ENCODE data around the gene HTR3B.

- TF ChIP-seq, protein P1, sequence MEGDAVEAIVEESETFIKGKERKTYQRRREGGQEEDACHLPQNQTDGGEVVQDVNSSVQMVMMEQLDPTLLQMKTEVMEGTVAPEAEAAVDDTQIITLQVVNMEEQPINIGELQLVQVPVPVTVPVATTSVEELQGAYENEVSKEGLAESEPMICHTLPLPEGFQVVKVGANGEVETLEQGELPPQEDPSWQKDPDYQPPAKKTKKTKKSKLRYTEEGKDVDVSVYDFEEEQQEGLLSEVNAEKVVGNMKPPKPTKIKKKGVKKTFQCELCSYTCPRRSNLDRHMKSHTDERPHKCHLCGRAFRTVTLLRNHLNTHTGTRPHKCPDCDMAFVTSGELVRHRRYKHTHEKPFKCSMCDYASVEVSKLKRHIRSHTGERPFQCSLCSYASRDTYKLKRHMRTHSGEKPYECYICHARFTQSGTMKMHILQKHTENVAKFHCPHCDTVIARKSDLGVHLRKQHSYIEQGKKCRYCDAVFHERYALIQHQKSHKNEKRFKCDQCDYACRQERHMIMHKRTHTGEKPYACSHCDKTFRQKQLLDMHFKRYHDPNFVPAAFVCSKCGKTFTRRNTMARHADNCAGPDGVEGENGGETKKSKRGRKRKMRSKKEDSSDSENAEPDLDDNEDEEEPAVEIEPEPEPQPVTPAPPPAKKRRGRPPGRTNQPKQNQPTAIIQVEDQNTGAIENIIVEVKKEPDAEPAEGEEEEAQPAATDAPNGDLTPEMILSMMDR (IDR thresholded peaks at IDR 0.05; ENCODE audit: poor library complexity): peak; percentile 81
- TF ChIP-seq EZH2 (IDR thresholded peaks at IDR 0.05; ENCODE audit: borderline replicate concordance) (no peak), EZH2phosphoT487 (IDR thresholded peaks at IDR 0.05; ENCODE audit: low read depth, severe bottlenecking, unreplicated experiment) (no peak)
Measured at GRCh38 chr11:113994077-113994954, 89.7 kb downstream of the HTR3B start.

All from hepatocyte (in vitro differentiated cells).